ENCODE measurements around the gene PPM1H.

GRCh38 chr12:62776575-62776974 lies 158.4 kb downstream of the PPM1H start:
- no peak for TF ChIP-seq POLR2AphosphoS5 (IDR thresholded peaks at IDR 0.05)
- TF ChIP-seq POLR2A (IDR thresholded peaks at IDR 0.05) = no peak
- TF ChIP-seq, protein P1, sequence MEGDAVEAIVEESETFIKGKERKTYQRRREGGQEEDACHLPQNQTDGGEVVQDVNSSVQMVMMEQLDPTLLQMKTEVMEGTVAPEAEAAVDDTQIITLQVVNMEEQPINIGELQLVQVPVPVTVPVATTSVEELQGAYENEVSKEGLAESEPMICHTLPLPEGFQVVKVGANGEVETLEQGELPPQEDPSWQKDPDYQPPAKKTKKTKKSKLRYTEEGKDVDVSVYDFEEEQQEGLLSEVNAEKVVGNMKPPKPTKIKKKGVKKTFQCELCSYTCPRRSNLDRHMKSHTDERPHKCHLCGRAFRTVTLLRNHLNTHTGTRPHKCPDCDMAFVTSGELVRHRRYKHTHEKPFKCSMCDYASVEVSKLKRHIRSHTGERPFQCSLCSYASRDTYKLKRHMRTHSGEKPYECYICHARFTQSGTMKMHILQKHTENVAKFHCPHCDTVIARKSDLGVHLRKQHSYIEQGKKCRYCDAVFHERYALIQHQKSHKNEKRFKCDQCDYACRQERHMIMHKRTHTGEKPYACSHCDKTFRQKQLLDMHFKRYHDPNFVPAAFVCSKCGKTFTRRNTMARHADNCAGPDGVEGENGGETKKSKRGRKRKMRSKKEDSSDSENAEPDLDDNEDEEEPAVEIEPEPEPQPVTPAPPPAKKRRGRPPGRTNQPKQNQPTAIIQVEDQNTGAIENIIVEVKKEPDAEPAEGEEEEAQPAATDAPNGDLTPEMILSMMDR (IDR thresholded peaks at IDR 0.05) = no peak

Data from sigmoid colon (tissue), 4 donors.